ENCODE measurements around the gene SLC17A8. TPM values are rescaled to one million over a fixed set of nuclear protein-coding genes. Genes with fewer than 3 reads are reported as not detected.

SLC17A8 gene
- total RNA-seq, 2 experiments from 2014 or later: not detected

GRCh38 chr12:100447381-100447780, 90.5 kb downstream of the SLC17A8 start:
- DNase-seq (no peak), ATAC-seq (no peak)
- Mint-ChIP-seq H3K4me3 (no peak overlapping the region), H3K36me3 (no peaks in the 10 kb centered on the region), H3K4me1 (no peaks in the 10 kb centered on the region), H3K27ac (no peak overlapping the region), H3K9me3 (ENCODE audit: low read depth) (no peaks in the 10 kb centered on the region), H3K27me3 (peaks cover 4% of the 10 kb centered on the region)
- CTCF ChIA-PET: no interaction called here

DNA sequence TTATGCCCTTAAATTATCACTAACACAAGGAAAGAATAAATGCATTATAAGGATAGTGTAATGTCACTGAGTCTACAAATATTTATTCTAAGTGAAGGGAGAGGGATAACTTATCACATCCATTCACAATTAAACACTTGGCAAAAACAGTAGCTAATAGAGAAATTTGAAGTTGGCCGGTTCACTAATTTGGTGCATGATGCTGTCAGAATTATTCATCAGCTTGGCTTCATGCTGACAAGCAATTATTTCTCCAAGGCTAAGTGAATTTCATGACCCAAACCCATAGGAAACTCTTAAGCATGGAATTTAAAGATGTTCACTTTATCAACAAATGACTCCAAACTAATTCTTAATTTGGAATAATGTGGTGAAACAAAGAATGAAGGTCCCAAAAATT, 91.8 kb downstream of the SLC17A8 start:
- no peaks in the 10 kb centered on the region for H3K36me3 Mint-ChIP-seq
- peaks cover 4% of the 10 kb centered on the region for H3K27me3 Mint-ChIP-seq
- CTCF ChIA-PET: no interaction called here

DNA sequence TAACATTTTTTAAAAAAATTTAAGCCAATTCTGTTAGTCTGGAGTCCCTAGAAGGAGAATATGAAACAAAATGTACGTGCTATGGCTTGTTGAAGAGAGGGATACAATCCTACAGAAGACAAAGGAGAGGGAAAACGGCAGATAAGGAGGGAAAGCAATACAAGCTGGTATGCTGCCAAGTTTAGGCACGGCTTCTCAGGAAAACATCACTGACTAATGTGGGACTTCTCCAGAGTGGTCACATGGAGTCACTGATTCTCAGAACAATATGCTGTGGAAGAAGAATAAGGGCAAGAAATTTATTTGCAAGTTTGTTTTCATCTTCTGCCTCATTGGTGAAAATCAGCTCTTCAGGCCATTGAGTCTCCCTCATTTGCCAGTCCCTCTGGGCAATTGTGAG, 93.9 kb downstream of the SLC17A8 start:
- no peak for DNase-seq
- Mint-ChIP-seq H3K4me3 (no peak overlapping the region), H3K36me3 (no peaks in the 10 kb centered on the region), H3K4me1 (no peaks in the 10 kb centered on the region), H3K9me3 (ENCODE audit: low read depth) (no peaks in the 10 kb centered on the region), H3K27ac (no peak overlapping the region), H3K27me3 (peaks cover 4% of the 10 kb centered on the region)
- no peak for ATAC-seq
- CTCF ChIA-PET: no interaction called here

More for the DNA sequence above, 91.8 kb downstream of the SLC17A8 start:
- no peaks in the 10 kb centered on the region for H3K4me1 Mint-ChIP-seq
- DNase-seq: no peak
- H3K9me3 Mint-ChIP-seq (ENCODE audit: low read depth): no peaks in the 10 kb centered on the region
- no peak overlapping the region for H3K4me3 Mint-ChIP-seq
- ATAC-seq: no peak
- H3K27ac Mint-ChIP-seq: no peak overlapping the region

DNA sequence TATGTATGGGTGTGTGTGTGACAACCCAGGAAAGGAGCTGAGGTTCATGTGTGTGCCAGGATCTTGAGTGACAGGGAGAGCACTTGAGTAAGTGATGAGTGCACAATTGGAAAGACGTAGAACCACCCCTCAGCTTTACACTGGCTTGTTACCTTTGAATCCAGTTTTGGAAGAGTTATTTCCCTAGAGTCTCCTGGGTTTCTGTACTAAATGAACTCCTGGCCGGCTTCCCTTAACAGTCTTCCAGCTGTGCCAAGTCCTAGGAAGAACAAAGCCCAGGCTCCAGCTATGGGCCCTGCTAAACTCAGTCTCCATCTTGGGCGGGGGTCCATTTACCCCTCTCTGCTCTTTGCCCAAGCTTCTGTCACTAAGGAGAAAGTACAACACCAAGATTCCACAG, 97.1 kb downstream of the SLC17A8 start:
- ATAC-seq: no peak
- H3K9me3 Mint-ChIP-seq (ENCODE audit: low read depth): no peaks in the 10 kb centered on the region
- H3K4me3 Mint-ChIP-seq: no peak overlapping the region
- H3K27me3 Mint-ChIP-seq: peaks cover 4% of the 10 kb centered on the region
- H3K4me1 Mint-ChIP-seq: no peaks in the 10 kb centered on the region
- DNase-seq: no peak
- H3K27ac Mint-ChIP-seq: no peak overlapping the region
- CTCF ChIA-PET: no interaction called here
- H3K36me3 Mint-ChIP-seq: no peaks in the 10 kb centered on the region

DNA sequence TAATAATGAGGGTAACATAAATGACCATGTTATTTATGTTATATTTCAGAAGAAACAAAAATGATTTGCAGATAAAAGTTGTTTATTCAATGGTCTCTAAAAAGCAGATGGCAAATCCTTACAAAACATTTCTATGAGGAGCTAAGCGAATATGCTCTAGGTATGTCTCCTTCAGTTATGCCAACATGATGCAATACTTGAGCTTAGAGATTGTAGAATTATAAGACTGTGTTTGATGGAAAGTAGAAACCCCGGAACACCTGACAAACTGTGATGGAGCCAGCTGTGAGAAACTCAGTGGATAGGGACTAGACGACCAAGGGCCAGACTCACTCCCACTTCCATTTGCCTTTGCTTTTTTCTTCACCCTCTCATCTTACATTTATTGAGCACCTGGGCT, 99.0 kb downstream of the SLC17A8 start:
- Mint-ChIP-seq H3K27me3 (no peaks in the 10 kb centered on the region), H3K27ac (no peak overlapping the region), H3K36me3 (no peaks in the 10 kb centered on the region), H3K4me1 (no peaks in the 10 kb centered on the region), H3K4me3 (no peak overlapping the region), H3K9me3 (ENCODE audit: low read depth) (no peaks in the 10 kb centered on the region)
- DNase-seq (no peak), ATAC-seq (no peak)
- CTCF ChIA-PET: interaction anchor here (1.0 kb wide), 1 partner anchor 51 kb away, joined by 3 read pairs; no protein-coding TSS in a partner anchor

- Mint-ChIP-seq H3K27ac (no peak overlapping the region), H3K36me3 (no peaks in the 10 kb centered on the region), H3K4me1 (no peaks in the 10 kb centered on the region), H3K4me3 (no peak overlapping the region), H3K27me3 (no peaks in the 10 kb centered on the region), H3K9me3 (ENCODE audit: low read depth) (no peaks in the 10 kb centered on the region)
- DNase-seq: no peak
- CTCF ChIA-PET: no interaction called here
- no peak for ATAC-seq
Observed at GRCh38 chr12:100458191-100458590, 101.3 kb downstream of the SLC17A8 start.

DNA sequence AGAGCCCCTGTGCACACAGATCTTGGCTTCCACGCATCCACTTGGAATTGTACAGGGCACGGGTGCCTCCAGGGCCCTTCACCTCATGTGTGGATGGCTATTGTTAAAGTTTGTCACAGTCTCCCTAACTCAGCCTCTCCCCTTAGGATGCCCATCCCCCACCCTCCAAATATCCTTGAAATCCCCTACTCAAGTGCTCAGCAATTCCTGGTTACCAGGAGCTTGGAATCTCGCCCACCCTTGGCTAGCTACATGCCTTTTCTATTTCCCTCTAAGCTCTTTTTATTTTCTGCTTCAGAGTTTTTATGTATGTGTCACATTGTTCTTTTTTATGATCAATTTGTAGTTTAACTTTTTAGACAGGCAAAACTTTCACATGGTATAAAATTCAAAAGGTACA, 103.8 kb downstream of the SLC17A8 start:
- no peak overlapping the region for H3K4me3 Mint-ChIP-seq
- no peaks in the 10 kb centered on the region for H3K4me1 Mint-ChIP-seq
- ATAC-seq: no peak
- CTCF ChIA-PET: no interaction called here
- no peaks in the 10 kb centered on the region for H3K36me3 Mint-ChIP-seq
- no peaks in the 10 kb centered on the region for H3K27me3 Mint-ChIP-seq
- no peaks in the 10 kb centered on the region for H3K9me3 Mint-ChIP-seq (ENCODE audit: low read depth)
- no peak for DNase-seq
- H3K27ac Mint-ChIP-seq: no peak overlapping the region

DNA sequence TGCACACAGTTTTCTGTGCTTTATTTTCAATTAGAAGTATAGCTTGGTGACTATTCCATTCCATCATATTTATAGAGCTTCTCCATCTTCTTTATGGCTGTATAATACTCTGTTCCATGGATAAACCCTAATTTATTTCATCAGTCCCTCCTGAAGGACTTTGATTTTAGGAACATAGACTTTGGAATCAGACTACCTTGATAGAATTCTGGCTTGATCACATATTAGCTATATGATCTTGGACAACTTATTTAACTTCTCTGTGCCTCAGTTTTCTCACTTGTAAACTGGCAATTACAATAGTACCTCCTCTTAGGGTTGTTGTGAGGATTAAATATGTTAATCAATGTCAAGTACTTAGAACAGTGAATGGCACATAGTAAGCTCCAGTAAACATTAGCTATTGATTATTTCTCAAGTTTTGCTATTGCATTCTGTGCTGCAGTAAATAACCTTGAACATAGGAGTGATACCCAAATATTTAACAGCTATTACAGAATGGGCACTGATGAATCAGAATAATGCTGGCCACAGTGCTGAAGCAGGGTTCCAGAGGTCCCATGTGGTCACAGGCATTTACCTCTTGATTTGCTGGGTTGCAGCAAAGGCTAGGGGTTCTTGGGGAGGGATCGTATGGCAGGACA, 104.6 kb downstream of the SLC17A8 start:
- no peak overlapping the region for H3K27ac Mint-ChIP-seq

GRCh38 chr12:100463661-100464060, 106.8 kb downstream of the SLC17A8 start:
- DNase-seq: no peak
- Mint-ChIP-seq H3K27ac (no peak overlapping the region), H3K36me3 (no peaks in the 10 kb centered on the region), H3K9me3 (ENCODE audit: low read depth) (no peaks in the 10 kb centered on the region), H3K4me3 (no peak overlapping the region), H3K27me3 (no peaks in the 10 kb centered on the region), H3K4me1 (no peaks in the 10 kb centered on the region)
- CTCF ChIA-PET: no interaction called here
- ATAC-seq: no peak

More for the DNA sequence above, 104.6 kb downstream of the SLC17A8 start:
- ATAC-seq (no peak), DNase-seq (no peak)
- Mint-ChIP-seq H3K9me3 (ENCODE audit: low read depth) (no peaks in the 10 kb centered on the region), H3K36me3 (no peaks in the 10 kb centered on the region), H3K27me3 (no peaks in the 10 kb centered on the region), H3K4me3 (no peak overlapping the region), H3K4me1 (no peaks in the 10 kb centered on the region)
- CTCF ChIA-PET: no interaction called here

DNA sequence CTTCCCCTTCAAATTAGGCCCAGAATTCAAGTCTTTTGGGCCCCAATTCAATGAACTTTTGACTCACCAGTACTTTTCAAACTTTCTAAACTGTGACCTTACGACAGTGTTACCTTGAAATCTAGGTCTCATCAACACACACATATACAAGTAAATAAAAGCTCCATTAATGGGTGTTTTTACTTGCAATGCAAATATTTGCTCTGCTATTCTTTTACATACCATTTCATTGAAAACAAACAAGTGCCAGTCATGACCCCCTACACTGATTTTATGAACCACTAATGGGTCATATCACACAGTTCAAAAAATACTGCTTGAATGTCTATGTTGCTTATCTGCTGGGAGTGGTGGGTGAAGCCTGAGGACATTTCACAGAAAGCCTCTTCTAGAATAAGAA, 107.7 kb downstream of the SLC17A8 start:
- no peak overlapping the region for H3K27ac Mint-ChIP-seq
- no peaks in the 10 kb centered on the region for H3K27me3 Mint-ChIP-seq
- DNase-seq (no peak), ATAC-seq (no peak)
- no peaks in the 10 kb centered on the region for H3K4me1 Mint-ChIP-seq
- no peaks in the 10 kb centered on the region for H3K36me3 Mint-ChIP-seq
- CTCF ChIA-PET: no interaction called here
- H3K4me3 Mint-ChIP-seq: no peak overlapping the region
- no peaks in the 10 kb centered on the region for H3K9me3 Mint-ChIP-seq (ENCODE audit: low read depth)

- DNase-seq (no peak), ATAC-seq (no peak)
- CTCF ChIA-PET: no interaction called here
- Mint-ChIP-seq H3K36me3 (no peaks in the 10 kb centered on the region), H3K4me3 (no peak overlapping the region), H3K27ac (no peak overlapping the region), H3K4me1 (no peaks in the 10 kb centered on the region), H3K9me3 (ENCODE audit: low read depth) (no peaks in the 10 kb centered on the region), H3K27me3 (no peaks in the 10 kb centered on the region)
Observed at GRCh38 chr12:100468126-100468525, 111.3 kb downstream of the SLC17A8 start.

Other genes with a start within 250 kb of the SLC17A8 start
- 10 to 100 TPM; 36.4 to 42.0 TPM for gene BLTP3B, start 214.2 kb upstream of the SLC17A8 start, total RNA-seq
- gene ACTR6, start 156.3 kb upstream of the SLC17A8 start, total RNA-seq: 10 to 100 TPM; 32.8 to 34.2 TPM
- gene DEPDC4, start 90.0 kb upstream of the SLC17A8 start, total RNA-seq: 1 to 10 TPM; 1.5 to 2.5 TPM
- gene SCYL2, start 89.9 kb upstream of the SLC17A8 start, total RNA-seq: 10 to 100 TPM; 29.3 to 38.8 TPM
- not detected for gene NR1H4, start 116.8 kb downstream of the SLC17A8 start, total RNA-seq
- 1 to 10 TPM; 2.6 to 3.8 TPM for gene GAS2L3, start 216.6 kb downstream of the SLC17A8 start, total RNA-seq